CD4-positive, alpha-beta T cell treated with Interleukin-17A for 4 hours (primary cell): Measurements from ENCODE around the gene TMEM132D.
"Not testable (repeated sequence)": the region's sequence is repeated elsewhere in the genome, so short reads cannot be mapped to it uniquely, and the experiment has no call there.

Experiments
- DNase-seq: peaks from one replicate; pipeline ENCODE4 v3.0.0-alpha.2; 2020; ENCODE audit warnings: mixed read lengths

Gene TMEM132D

DNA sequence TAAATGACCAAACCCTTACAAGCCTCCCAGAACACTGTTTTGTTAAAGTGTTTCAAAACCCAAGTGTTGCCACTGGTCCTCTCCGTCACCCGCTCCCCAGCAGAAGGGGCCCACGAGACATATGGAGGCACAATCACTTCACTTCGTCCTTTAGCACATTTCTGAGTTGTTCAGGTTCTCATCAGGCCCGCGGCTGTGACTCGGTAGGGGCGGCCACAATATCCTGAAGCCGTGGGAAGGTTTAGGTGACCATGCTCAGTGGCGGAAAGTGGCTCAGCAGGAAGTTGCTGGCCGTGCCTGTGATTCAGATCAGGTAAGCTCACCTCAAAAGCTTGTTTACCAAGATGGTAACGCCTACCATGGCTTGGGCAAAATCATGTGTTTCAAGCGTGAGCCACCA, 823.0 kb downstream of the TMEM132D start:
- no peak for DNase-seq

DNA sequence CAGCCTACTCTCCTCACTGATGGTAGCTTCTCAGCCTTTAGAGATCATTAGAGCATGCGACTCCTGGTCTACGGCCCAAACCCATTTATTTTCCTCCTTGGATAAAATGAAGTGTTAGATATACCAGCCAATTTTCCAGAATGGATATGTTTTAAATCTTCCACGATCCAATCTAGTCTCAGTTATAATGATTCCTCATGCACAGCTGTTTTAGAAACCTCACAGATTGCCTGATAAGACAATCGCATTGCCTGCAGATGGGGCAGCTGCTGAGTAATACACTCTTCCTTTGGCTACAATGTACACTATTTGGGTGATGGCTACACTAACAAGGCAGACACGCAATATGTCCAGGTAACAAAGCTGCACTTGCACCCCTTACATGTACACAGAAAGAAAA, 823.4 kb downstream of the TMEM132D start:
- no peak for DNase-seq

DNA sequence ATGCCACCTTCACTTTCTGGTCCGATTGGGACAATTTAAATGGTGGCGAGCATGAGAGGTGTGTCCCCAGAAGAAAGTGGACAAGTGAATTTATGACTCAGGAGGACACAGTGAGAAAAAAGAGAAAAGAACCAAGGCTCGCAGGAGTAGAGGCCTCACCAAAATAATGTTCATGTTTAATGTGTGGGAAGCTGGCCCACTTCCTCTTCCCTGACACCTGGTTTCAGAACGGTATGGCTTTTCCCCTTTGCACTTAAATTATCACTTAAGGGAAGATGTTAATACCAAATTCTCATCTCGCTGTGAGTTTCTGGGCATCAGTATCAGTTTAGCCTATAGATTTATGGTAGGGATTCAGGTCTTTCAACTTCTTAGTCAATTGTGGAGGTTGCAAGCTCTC, 824.1 kb downstream of the TMEM132D start:
- DNase-seq: no peak

DNA sequence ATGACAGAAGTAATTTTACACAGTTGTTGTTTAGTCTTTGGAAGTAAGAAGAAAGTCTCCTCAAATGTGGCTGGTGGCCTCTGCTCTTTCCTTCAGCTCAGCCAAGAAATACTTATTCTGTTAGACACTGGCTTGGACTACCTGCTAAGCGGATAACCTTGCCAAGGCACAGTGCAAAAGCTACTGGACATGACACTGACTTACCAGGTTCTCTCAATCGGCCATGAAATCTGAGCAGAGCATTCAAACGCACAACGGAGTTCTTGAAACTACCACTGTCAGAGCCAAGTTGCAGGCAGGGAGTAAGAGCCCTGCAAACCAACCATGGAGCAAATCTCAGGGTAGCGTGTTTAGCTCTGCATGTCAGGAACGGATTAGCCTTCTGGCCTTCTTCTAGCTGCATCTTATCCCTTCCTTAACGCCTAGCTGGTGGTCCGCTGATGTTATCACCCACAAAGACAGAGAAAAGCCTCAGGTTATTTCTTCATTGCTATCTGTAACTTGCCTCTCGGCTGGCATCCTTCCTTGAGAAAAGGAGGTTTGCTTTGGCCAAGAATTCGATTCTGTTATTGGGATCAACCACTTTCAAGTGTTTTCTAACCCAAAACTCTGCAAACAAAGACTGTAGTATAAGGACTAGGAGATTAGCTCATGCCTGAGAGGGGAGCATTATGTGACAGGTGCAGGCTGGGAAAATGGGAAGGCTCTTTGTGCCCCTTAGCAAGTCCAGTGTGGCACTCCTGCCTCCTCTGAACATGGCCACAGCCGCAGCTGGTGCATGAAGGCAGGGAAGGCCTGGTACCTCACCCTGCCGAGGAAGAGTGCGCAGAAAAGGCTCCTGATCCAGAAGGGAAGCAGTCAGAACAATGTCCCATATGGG, 827.1 kb downstream of the TMEM132D start:
- no peak for DNase-seq

DNA sequence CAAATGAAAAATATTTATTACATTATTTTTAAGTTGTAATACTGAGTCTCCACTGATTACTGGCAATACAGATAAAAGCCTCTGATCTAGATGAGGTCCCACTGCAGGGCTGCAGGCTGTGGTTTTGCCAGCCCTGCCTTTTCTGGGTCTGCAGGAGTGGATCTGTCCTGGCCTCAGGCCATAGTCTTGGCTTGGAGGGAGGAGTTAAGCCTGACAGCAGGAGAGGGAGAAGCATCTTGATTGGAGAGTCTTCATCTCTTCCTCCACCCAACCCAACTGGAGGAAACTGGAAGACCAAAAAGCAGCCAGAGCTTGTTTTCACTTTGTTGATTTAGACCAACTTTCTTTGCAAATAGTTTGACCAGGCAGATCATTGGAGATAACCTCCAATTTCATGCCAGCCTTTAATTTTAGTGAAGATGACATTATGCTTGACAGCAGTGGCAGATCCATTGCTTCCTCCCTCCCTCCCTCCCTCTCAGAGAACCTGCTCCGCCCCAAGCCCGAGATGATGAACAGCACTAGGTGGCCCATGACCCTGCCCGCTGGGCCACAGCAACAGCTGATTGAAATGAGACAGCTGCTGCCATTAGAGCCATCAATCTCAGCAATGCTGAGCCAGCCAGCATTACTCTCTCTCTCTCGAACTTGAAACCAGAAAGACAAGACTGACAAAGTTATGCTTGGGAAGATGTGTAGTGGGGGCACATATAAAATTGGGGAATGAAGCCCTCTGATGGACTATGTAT, 828.2 kb downstream of the TMEM132D start:
- DNase-seq: no peak

DNA sequence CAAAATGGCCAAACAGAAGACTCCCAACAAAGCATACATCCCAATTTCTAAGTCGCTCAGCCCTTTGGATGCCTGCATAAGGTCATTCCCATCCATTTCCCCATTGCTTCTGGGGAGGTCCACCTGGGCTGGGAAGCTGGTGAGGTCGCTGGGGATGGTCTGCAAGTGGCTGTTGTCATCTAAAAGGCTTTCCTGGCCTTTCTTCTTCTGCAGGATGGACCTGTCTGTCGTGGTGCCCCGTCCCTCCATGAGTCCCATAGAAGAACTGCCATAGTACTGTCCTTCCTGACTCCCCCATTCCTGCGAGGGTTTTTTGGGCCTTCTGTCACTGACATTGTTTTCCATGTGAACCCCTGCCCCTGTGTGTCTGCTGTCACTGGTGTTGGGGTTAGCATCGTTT, 829.4 kb downstream of the TMEM132D start:
- no peak for DNase-seq

DNA sequence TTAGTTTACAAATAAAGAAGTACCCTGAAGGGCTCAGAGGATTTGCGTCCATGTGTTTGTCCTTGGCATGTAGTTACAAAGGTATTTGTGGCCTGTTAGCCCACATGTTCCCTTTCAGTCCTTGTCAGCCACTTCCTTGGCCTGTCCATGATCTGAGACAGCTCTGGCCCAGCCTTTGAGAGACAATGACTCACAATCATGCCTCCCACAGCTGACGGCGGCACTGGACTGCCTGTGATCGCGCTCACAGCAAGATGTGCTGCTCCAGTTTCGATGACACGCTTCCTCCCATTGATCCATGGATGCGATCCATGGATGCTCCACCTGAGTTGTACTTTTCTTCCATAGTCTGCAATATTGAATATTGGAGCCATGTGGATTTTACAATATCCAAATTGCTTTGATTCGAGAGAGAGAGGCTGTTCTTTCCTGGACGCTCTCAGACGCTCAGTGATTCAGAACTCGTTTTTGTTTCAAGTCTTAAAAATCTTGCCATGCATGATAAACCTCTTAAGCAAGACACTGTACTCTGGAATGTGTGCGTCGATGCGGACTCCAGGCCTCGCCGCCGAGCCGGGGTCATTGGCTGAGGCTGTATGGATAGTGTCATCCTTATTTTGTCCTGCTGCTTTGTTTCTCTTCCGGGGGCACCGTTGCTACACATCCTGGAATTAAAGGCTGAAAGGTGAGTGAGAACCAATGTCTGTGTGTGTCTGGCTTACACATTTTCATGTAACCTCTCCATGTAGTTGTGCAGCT, 830.5 kb downstream of the TMEM132D start:
- DNase-seq: no peak

DNA sequence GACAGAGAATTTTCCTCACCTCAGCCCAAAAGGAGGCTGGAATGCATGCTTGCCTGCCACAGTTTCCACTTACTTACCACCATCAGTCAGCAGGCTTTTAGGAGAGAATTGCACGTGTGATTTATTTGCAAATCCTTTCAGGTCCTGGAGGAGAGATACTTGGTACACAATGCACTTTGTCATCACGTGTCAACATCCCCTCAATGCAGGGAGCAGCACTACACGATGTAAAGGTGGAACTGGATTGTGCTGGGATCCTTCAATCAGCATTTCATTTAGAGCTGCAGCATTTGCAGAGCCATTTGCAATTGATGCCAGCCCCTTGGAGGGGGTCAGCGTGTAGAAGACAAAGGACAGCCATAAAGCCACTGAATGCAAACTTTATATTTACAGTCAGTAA, 832.5 kb downstream of the TMEM132D start:
- no peak for DNase-seq

DNA sequence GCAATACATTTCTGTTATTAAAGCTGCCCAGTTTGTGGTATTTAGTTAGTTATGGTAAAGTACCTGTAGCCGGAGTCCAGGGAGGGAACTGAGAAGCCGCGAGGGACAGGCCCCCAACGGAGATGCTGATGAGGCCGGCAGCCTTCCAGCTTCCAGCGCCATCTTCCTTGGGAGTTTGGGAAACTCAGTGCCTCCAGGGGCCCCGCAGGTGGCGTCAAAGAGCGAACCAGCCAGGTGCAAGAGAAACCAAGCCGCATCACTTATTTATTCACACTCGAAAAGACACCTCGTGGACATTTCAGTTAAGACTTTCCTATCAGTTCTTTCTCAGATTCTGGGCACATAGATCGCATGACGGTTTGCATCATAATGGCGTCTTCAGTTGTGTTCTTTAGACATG, 833.9 kb downstream of the TMEM132D start:
- DNase-seq: no peak

DNA sequence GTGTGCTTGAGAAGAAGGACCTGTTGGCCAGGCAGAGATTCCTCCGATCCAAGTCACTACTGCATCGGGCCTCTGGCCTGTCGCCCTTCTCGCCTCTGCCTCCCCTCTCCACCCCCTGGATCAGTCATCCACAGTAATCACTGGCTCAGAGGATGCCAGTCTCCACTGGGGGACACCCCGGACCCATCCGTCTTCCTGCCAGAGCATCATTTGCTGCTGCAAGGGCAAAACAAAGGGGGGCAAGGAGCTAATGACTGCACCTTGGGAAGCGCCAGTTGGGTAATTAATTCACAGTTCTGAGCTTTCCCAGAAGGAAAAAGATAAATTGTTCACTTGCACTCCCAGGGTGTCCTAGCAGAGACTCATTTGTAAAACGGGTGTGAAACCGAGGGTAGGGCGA, 835.1 kb downstream of the TMEM132D start:
- no peak for DNase-seq

DNA sequence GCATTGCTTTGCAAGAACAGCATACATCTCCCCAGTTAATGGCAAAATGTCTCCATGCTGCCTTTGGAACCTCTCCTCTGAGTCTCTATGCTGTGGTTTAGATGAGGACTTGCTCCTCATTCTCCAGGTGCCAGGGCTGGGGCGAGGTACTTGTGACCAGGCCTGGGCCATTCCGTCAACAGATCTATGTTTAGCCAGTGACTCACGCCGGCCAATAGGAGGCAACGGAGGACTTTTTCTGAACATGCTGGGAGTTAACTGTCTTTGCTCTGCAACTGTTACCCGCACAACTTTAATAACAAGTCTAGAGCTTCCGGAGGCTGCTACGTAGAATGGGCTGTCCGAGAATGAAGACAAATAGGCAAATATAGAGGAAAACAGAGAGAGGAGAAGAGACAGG, 836.3 kb downstream of the TMEM132D start:
- no peak for DNase-seq

DNA sequence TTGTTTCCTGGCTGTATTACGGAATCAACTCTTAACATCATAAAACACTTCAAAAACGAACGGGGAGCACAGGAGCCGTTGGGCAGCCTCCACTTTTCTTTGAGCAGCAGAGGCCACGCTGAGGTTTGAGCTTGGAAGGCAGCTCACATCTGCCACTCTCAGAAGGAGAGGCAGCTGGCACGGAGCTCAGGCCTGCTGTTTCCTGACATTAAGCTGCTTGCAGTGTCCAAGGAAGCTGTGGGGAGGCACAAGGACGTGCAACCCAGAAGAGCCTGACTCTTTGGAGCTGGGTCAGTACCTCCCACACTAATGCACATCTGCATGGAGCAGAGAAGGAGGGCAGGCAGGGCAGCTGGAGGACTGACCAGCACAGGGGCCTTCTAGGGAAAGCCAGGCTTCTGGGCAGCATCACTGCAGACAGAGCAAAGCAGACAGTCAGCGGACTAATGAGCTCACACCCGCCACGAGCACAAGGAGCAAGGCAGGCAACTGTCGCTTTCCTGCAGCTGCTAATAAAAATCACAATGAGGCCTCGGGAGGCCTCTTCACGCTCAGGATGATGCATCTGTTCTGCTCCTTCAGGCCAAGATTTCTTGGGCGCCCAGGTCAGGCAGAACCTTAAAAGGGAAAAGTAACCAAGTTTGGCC, 839.5 kb downstream of the TMEM132D start:
- no peak for DNase-seq

DNA sequence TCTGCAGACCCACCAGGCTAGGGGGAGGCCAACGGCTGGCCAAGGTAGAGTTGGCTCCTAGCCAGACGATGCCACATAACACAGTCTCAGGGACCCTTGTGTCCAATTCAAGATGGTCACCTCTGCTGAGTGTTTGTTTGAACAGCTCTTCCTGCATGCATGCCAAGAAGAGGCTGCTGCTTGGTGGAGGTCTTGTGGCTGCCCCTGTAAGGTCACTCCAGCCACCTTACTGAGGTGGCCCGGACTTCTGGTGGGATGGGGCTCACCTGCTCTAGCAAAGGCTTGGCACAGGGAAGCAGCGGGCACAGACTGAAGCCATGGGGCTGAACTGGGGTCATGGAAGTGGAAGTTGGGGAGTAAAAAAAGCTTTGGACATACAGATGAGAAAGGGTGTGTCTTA, 840.2 kb downstream of the TMEM132D start:
- DNase-seq: no peak

DNA sequence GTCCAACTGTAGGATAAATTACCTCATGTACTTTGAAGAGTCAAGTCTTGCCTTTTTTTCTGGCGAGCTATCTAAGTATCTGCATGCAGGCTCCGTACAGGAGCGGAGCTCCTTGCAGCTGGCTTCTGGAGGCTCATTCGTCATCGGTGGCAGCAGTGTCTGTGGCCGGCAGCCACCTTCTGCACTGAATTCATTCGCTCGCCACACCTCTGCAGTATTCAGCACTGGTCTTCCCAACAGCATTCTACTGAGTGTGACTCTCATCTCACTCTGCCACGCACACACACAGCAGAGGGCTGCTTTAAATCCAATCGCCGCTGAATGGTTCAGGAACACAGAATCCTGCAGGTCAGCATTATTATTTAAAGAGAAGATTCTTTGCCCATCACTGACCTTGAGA, 850.6 kb downstream of the TMEM132D start:
- DNase-seq: no peak

DNA sequence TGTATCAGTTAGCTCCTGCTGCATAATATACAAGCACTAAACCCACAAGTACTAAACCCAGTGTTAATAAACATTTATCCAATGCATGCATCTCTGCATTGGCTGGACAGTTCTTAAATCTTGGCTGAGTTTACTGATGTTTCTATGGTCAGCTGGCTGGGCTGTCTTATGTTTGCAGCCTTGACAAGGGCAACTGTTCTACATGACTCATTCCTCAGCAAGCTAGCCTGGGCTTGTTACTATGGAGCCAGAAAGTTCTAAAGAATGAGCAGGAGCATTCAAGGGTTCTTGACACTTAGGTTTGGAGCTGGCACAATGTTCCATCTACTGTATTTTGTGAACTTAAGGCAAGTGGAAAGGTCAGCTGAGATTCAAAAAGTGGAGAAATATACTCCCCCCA, 851.5 kb downstream of the TMEM132D start:
- DNase-seq: no peak

DNA sequence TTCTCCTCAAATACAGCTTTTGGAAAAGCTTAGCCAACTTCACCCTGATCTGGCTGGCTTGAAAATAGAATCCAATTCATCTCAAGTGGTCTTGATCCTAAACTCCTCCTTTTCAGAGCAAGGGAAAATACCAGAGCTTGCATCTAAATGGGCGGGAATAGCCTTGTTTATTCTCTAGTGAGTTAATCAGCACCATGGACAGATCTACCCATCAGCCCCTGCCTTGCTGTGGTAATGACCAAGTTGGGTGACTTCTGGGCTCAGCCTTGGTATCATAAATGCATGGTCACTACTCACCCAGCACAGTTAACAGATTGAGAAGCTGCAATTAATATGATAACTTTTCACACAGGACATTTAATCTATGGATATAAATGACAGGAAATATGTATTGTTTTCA, 853.9 kb downstream of the TMEM132D start:
- DNase-seq: no peak

DNA sequence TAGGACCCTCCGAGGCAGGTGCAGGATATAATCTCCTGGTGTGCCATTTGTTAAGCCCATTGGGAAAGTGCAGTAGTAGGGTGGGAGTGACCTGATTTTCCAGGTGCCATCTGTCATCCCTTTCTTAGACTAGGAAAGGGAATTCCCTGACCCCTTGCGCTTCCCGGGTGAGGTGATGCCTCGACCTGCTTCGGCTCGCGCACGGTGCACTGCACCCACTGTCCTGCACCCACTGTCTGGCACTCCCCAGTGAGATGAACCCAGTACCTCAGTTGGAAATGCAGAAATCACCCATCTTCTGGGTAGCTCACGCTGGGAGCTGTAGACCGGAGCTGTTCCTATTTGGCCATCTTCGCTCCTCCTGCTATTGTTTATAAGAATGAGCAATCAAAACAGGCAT, 860.5 kb downstream of the TMEM132D start:
- DNase-seq: not testable (repeated sequence)

DNA sequence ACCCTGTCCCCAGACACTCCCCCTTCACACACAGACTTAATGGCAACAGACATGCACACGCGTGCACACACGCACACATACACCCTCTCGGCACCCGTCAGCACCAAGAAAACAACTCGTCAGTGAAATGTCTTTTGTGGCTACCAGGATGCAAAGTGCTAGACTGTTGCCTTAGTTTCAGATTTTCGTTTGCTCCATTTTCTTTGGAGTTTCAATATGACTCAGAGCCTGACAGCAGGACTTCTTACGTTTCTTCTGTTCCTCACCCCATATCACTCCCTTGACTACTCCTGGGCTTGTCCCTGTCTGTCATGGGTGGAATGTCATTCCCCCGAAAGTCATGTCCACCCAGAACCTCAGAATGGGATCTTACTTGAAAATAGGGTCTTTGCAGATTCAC, 867.7 kb downstream of the TMEM132D start:
- no peak for DNase-seq

DNA sequence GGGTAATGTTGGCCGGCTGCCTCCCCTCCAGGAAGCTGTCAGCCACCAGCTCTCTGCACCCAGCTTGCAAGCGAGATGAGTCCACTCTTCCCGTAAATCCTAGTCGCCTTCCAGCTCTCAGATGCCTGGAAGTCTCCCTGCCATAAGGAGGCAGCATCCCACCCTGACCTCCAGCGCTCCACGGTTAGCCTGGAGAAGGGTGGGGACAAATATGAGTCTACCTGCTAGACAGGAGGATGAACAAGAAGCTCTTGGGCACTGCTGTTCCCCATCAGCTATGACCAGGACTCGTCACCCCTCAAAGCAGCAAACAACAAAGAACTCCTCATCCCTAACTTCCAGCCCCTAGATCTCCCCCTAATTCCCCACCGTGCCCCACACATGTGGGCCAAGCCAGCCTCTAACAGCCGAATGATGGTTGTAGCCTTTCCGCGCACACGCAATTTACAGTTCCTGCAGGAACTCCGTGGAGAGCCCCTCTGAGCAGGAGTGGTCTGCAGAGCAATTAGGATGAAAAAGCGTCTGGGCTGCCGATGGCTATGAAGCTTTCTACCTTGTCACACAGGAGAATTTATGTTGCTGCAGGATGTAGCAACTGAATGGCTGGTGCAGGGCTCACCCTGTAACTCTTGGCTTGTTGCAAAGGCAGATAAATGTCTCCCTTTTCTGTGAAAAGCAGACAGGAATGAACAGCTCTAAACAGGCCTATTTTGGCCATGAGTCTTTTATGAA, 869.1 kb downstream of the TMEM132D start:
- no peak for DNase-seq

DNA sequence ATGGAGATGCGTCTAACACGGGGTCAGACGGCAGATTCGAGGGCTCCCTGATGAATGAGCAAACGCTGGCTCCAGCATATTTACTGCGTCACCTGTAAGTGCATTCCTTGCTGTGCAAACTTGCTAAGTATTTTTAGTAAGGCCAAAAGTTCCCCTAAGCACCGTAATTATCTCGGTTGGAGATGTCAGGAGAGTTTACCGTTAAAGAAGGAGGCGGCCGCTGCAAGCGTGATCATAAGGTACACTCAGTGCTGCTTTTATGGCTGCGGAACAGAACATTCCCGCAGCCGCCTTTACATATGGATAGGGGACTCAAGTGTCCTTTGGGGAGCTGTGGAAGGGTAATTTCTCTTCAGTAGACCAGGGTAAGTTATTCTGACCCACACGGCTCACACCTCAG, 875.0 kb downstream of the TMEM132D start:
- DNase-seq: no peak

DNA sequence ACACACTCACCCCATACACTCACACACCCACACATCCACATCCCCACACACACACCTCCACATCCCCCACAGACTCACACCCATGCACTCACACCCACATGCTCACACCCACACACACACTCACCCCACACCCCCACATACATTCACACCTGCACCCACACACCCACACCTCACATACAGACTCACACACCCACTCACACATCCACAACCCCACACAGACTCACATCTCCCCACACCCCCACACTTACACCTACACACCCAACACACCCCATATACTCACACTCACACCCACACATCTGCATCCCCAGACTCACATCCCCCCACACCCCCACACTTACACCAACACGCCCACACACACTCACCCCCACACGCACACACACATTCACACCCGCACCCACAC, 878.8 kb downstream of the TMEM132D start:
- no peak for DNase-seq
